HepG2 (cell line): Measurements from ENCODE around the gene NRG3. TPM values are rescaled to one million over a fixed set of nuclear protein-coding genes. Genes with fewer than 3 reads are reported as not detected.

ENCODE experiments used
- ATAC-seq: fragments of 200-7000 bp; cut with Tn5 transposase; 3 replicates; pipeline ENCODE4 v1.9.1; 2020; ENCODE audit warnings: mild to moderate bottlenecking, moderate library complexity
- BruUV-seq: library from RNA; stranded (reverse); fragments of 400-500 nt; replicated peaks from 2 replicates; lab custom pipeline; 2021; lab: Mats Ljungman, UMichigan
- CTCF ChIA-PET: fragments of 300-600 bp; formaldehyde crosslinking; extraction: SDS; loops from one replicate; lab custom pipeline; 2021; ENCODE audit warnings: low total read pairs, inconsistent platforms, low intra/inter-chr PET ratio; lab: Yijun Ruan, JAX
- POLR2A ChIA-PET: fragments of 350-600 bp; sonication (Branson Sonifier 250); formaldehyde crosslinking; loops from one replicate; lab custom pipeline; 2020; ENCODE audit warnings: antibody characterized with exemption, inconsistent platforms; lab: Yijun Ruan, JAX
- DNase-seq: peaks from one replicate; pipeline ENCODE4 v3.0.0-alpha.2; 2015; ENCODE audit warnings: low spot score
- FAIRE-seq: peaks from 3 replicates; lab custom pipeline; 2011; peaks lifted over from hg19 to GRCh38; lab: Jason Lieb, UNC
- H2AFZ ChIP-seq: one replicate; pipeline ENCODE4 v1.6.1; 2011; ENCODE audit warnings: low read length, inconsistent platforms
- H3K27ac ChIP-seq: fragments of 300-600 bp; 3 replicates; pipeline ENCODE4 v1.8.0; 2011; ENCODE audit warnings: mixed run types, mild to moderate bottlenecking, mixed read lengths, low read length, inconsistent platforms; ENCODE audit not compliant: insufficient read depth; ENCODE audit errors: extremely low read length
- H3K27me3 ChIP-seq, 2 experiments: fragments of 200-600 bp in 1 of 2; 2 replicates in 1 of 2; 3 replicates in 1 of 2; pipeline versions ENCODE4 v1.6.0 to v1.8.0; 2011; ENCODE audit warnings: low read length in 2 of 2, mild to moderate bottlenecking in 2 of 2, moderate library complexity in 2 of 2, inconsistent platforms in 1 of 2; ENCODE audit not compliant: insufficient read depth in 2 of 2, control insufficient read depth in 1 of 2
- H3K36me3 ChIP-seq, 2 experiments: fragments of 200-600 bp in 1 of 2; replicated peaks in 1 of 2; 2 replicates in 1 of 2; 3 replicates in 1 of 2; pipeline versions ENCODE4 v1.5.1 to v1.8.0; 2011; ENCODE audit warnings: low read length in 2 of 2, inconsistent platforms in 1 of 2; ENCODE audit not compliant: insufficient read depth in 2 of 2, control insufficient read depth in 1 of 2
- H3K4me1 ChIP-seq: 2 replicates; pipeline ENCODE4 v1.5.1; 2012; ENCODE audit warnings: low read length, inconsistent platforms; ENCODE audit not compliant: insufficient read depth
- H3K4me2 ChIP-seq: 2 replicates; pipeline ENCODE4 v1.6.0; 2011; ENCODE audit warnings: low read depth, low read length, inconsistent platforms
- H3K4me3 ChIP-seq, 3 experiments: fragments of 200-600 bp in 1 of 3; sonication (generic), shearing (Covaris generic) in 1 of 3; replicated peaks in 1 of 3; 2 replicates each; pipeline ENCODE4 v1.5.1; 2011 to 2016; ENCODE audit warnings: low read length in 3 of 3, inconsistent platforms in 2 of 3, low read depth in 2 of 3, mild to moderate bottlenecking in 2 of 3, control low read depth in 1 of 3, mixed read lengths in 1 of 3; ENCODE audit not compliant: insufficient read depth in 1 of 3
- H3K79me2 ChIP-seq: one replicate; pipeline ENCODE4 v1.6.1; 2011; ENCODE audit warnings: low read length, inconsistent platforms; ENCODE audit not compliant: insufficient read depth
- H3K9ac ChIP-seq: 2 replicates; pipeline ENCODE4 v1.6.0; 2011; ENCODE audit warnings: mild to moderate bottlenecking, low read depth, low read length, inconsistent platforms; ENCODE audit not compliant: insufficient read depth
- H3K9me3 ChIP-seq: 2 replicates; pipeline ENCODE4 v1.5.1; 2012; ENCODE audit warnings: mild to moderate bottlenecking, low read length
- H4K20me1 ChIP-seq: 2 replicates; pipeline ENCODE4 v1.6.0; 2011; ENCODE audit warnings: inconsistent platforms, mild to moderate bottlenecking, low read length, moderate library complexity; ENCODE audit not compliant: insufficient read depth
- CENPX ChIP-seq: sonication (generic); formaldehyde crosslinking; IDR thresholded peaks from 2 replicates; pipeline ENCODE4 v1.9.0; 2021; ENCODE audit warnings: mild to moderate bottlenecking, missing genetic modification reagents, moderate library complexity
- HOXA9 ChIP-seq: sonication (generic); formaldehyde crosslinking; IDR thresholded peaks from 2 replicates; pipeline ENCODE4 v1.8.1; 2022; ENCODE audit warnings: missing genetic modification reagents, mild to moderate bottlenecking, moderate library complexity, borderline replicate concordance
- NR2C2 ChIP-seq: sonication (generic); formaldehyde crosslinking; IDR thresholded peaks from 2 replicates; pipeline ENCODE4 v1.4.0; 2020; ENCODE audit warnings: missing genetic modification reagents, mild to moderate bottlenecking, moderate library complexity, borderline replicate concordance
- ZNF256 ChIP-seq: sonication (generic); formaldehyde crosslinking; conservative IDR thresholded peaks from 2 replicates; pipeline ENCODE4 v1.4.0; 2020; ENCODE audit warnings: missing genetic modification reagents
- ZNF263 ChIP-seq: sonication (generic); formaldehyde crosslinking; IDR thresholded peaks from 2 replicates; pipeline ENCODE4 v1.4.0; 2020; ENCODE audit warnings: missing genetic modification reagents
- ZNF274 ChIP-seq: sonication (generic); formaldehyde crosslinking; IDR thresholded peaks from 2 replicates; pipeline ENCODE4 v1.5.1; 2020; ENCODE audit warnings: mild to moderate bottlenecking, missing genetic modification reagents
- ZNF589 ChIP-seq: sonication (generic); formaldehyde crosslinking; conservative IDR thresholded peaks from 2 replicates; pipeline ENCODE4 v1.8.0; 2022; ENCODE audit warnings: mild to moderate bottlenecking, moderate library complexity, missing genetic modification reagents
- WGBS: methylation state at CpG from one replicate; pipeline ENCODE4 v1.1.6; 2017; ENCODE audit warnings: low lambda C conversion rate; 5-methylcytosine and 5-hydroxymethylcytosine counted together
- in situ Hi-C: cut with HindIII; loops from 2 replicates; pipeline ENCODE4 v1.10.0; 2017; ENCODE audit warnings: low pct_unique_long_range_greater_than_20kb; ENCODE audit not compliant: extremely low pct_ligation_motif_present
- intact Hi-C: fragments of 100-400 bp; cut with micrococcal nuclease; formaldehyde crosslinking; loops from one replicate; pipeline ENCODE4 v1.10.0; 2022; ENCODE audit not compliant: unreplicated experiment
- polyA plus RNA-seq, 8 experiments: library from polyadenylated mRNA; depleted of rRNA in 3 of 8; stranded (reverse) in 7 of 8; unstranded in 1 of 8; fragments of >200 nt; fragmentation: Illumina TruSeq in 4 of 8; extraction: Trizol in 4 of 8; gene quantifications; 2 replicates each; pipeline versions ENCODE4 v1.2.1 to v1.2.3, GENCODE V29; 2011 to 2016; ENCODE audit warnings: low read depth in 4 of 8, missing spikeins in 1 of 8, mixed read lengths in 1 of 8; ENCODE audit not compliant: insufficient read depth in 1 of 8
- total RNA-seq, 5 experiments: library from RNA; depleted of rRNA; stranded (reverse); fragments of >200 nt; fragmentation: Illumina TruSeq; extraction: Trizol; gene quantifications; 2 replicates each; pipeline ENCODE4 v1.2.3, GENCODE V29; 2016; ENCODE audit warnings: low read depth in 1 of 5
- TF ChIP-seq, protein P1 (sequence below): sonication (generic); formaldehyde crosslinking; IDR thresholded peaks from 2 replicates; pipeline ENCODE4 v1.5.1; 2020; ENCODE audit warnings: mild to moderate bottlenecking, missing genetic modification reagents, moderate library complexity
- TF ChIP-seq, protein P2 (sequence below): sonication (generic); formaldehyde crosslinking; IDR thresholded peaks from 2 replicates; pipeline ENCODE4 v1.4.0; 2020; ENCODE audit warnings: missing genetic modification reagents

NRG3 gene
- total and polyA plus RNA-seq, 2 of the 13 experiments (the other 11 are each of a cell fraction or from before 2014, with no cell fraction given), result not detected

DNA sequence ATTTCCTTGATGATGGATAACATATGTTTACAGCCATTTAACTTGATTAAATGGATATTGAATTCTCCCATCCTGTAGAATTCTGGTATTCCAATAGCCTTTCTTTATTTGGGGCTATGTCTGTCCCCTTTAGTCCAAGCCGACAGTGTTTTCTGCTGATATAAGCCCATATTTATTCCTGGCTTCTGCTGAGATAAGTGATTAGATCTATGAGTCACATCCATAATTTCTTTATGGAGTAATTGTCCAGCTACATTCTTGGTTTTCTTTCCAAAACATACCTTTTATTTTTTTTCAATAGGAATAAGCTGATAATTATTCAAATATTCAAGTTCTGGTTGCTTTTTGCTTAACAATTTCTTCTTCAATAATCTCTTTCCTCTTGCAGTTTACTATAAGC is 106.7 kb downstream of the NRG3 start (continued):
- TF ChIP-seq, protein P1, sequence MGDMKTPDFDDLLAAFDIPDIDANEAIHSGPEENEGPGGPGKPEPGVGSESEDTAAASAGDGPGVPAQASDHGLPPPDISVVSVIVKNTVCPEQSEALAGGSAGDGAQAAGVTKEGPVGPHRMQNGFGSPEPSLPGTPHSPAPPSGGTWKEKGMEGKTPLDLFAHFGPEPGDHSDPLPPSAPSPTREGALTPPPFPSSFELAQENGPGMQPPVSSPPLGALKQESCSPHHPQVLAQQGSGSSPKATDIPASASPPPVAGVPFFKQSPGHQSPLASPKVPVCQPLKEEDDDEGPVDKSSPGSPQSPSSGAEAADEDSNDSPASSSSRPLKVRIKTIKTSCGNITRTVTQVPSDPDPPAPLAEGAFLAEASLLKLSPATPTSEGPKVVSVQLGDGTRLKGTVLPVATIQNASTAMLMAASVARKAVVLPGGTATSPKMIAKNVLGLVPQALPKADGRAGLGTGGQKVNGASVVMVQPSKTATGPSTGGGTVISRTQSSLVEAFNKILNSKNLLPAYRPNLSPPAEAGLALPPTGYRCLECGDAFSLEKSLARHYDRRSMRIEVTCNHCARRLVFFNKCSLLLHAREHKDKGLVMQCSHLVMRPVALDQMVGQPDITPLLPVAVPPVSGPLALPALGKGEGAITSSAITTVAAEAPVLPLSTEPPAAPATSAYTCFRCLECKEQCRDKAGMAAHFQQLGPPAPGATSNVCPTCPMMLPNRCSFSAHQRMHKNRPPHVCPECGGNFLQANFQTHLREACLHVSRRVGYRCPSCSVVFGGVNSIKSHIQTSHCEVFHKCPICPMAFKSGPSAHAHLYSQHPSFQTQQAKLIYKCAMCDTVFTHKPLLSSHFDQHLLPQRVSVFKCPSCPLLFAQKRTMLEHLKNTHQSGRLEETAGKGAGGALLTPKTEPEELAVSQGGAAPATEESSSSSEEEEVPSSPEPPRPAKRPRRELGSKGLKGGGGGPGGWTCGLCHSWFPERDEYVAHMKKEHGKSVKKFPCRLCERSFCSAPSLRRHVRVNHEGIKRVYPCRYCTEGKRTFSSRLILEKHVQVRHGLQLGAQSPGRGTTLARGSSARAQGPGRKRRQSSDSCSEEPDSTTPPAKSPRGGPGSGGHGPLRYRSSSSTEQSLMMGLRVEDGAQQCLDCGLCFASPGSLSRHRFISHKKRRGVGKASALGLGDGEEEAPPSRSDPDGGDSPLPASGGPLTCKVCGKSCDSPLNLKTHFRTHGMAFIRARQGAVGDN (CRISPR knock-in tag), result no peak
- TF ChIP-seq HOXA9 (CRISPR knock-in tag) (no peak), NR2C2 (CRISPR knock-in tag) (no peak), ZNF589 (CRISPR knock-in tag) (no peak), ZNF263 (no peak)
- TF ChIP-seq, protein P2, sequence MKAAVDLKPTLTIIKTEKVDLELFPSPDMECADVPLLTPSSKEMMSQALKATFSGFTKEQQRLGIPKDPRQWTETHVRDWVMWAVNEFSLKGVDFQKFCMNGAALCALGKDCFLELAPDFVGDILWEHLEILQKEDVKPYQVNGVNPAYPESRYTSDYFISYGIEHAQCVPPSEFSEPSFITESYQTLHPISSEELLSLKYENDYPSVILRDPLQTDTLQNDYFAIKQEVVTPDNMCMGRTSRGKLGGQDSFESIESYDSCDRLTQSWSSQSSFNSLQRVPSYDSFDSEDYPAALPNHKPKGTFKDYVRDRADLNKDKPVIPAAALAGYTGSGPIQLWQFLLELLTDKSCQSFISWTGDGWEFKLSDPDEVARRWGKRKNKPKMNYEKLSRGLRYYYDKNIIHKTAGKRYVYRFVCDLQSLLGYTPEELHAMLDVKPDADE (CRISPR knock-in tag), result no peak

DNA sequence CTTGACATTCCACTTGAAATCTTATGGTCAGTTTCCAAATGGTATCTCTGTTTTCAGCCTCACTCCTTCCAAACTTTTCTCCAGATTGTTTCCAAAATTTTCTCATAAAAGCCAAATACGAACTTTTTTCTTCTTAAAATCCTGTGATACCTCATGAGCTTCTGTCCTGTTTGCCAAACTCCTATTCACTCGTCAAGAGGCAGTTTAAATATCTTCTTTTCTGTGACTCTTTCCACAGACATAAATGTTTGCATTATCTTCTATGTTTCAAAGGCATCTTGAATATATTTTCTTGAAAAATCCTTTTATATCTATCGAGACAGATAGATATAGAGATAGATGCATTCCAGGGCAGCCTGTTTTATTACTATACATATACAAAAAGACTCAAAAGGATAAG is 109.4 kb downstream of the NRG3 start:
- ChIA-PET CTCF (no interaction called here), POLR2A (no interaction called here)
- Histone ChIP-seq H3K4me3 (no peak overlapping the region), H3K4me2 (no peak overlapping the region), H3K9me3 (peaks cover 94% of the 10 kb centered on the region), H3K4me1 (no peaks in the 10 kb centered on the region), H3K79me2 (no peaks in the 10 kb centered on the region), H2AFZ (no peak overlapping the region), H3K27ac (no peak overlapping the region), H3K36me3 (no peaks in the 10 kb centered on the region), H3K9ac (no peak overlapping the region), H4K20me1 (no peaks in the 10 kb centered on the region), H3K27me3 (no peaks in the 10 kb centered on the region)
- ATAC-seq (no peak), DNase-seq (no peak), FAIRE-seq (no peak)
- in situ Hi-C loops, result no loop called here
- no TSS peak for BruUV-seq
- intact Hi-C loops, result no loop called here
- TF ChIP-seq CENPX (CRISPR knock-in tag) (no peak), ZNF256 (no peak), ZNF274 (CRISPR knock-in tag) (no peak)
- WGBS, result 0% methylated on average over 3 of the region's 3 CpGs
